Measurements from ENCODE around the gene CLEC11A. TPM values are rescaled to one million over a fixed set of nuclear protein-coding genes. Genes with fewer than 3 reads are reported as not detected.

The CLEC11A gene
- total and polyA plus RNA-seq, 2 of the 8 experiments (the other 6 are each of a cell fraction or from before 2014, with no cell fraction given): 4.3 to 17.4 TPM

- H3K18ac ChIP-seq (ENCODE audit: extremely low read depth, low read length): no peak overlapping the region
- no peak overlapping the region for H2AK5ac ChIP-seq (ENCODE audit: low read depth, low read length)
- no peak for DNase-seq (ENCODE audit: low read depth in 1 of 2, low spot score in 2 of 2)
- no peaks in the 10 kb centered on the region for H3K9me3 ChIP-seq (ENCODE audit: insufficient read depth in 2 of 2, low read depth in 1 of 2, low read length in 1 of 2)
- no peak overlapping the region for H2BK15ac ChIP-seq (ENCODE audit: low read length)
- no peak overlapping the region for H3K23ac ChIP-seq (ENCODE audit: insufficient read length)
- H2BK20ac ChIP-seq (ENCODE audit: low read length): no peak overlapping the region
- 0 out of 7 replicates have a peak, but pooled peaks cover 0 to under 1% (median 0%) of the 10 kb centered on the region in 4 experiments for H3K4me1 ChIP-seq (replicated peaks in 1 of 4; ENCODE audit: control insufficient read depth in 3 of 4, insufficient read depth in 4 of 4, low read length in 3 of 4)
- H3K14ac ChIP-seq (ENCODE audit: insufficient read length): no peak overlapping the region
- no peak overlapping the region for H4K5ac ChIP-seq (ENCODE audit: insufficient read length, low read depth, low read length)
- H3K4ac ChIP-seq (replicated peaks; ENCODE audit: insufficient read length, low read depth, low read length): no peak overlapping the region
- H2AFZ ChIP-seq (ENCODE audit: low read length): no peak overlapping the region
- no peak overlapping the region for H4K91ac ChIP-seq (replicated peaks; ENCODE audit: insufficient read length, low read length)
- H3K23me2 ChIP-seq (ENCODE audit: low read depth, low read length): no peaks in the 10 kb centered on the region
- ChIA-PET CTCF (ENCODE audit: partially characterized antibody) (interaction anchor here (2.4 kb wide), 1 partner anchor 208 kb away, joined by 11 read pairs; no protein-coding TSS in a partner anchor), POLR2A (ENCODE audit: partially characterized antibody) (no interaction called here)
- H4K20me1 ChIP-seq (replicated peaks in 1 of 2; ENCODE audit: control insufficient read depth in 1 of 2, insufficient read depth in 2 of 2, low read length in 2 of 2): no peaks in the 10 kb centered on the region
- H4K8ac ChIP-seq (ENCODE audit: extremely low read depth, insufficient read depth, low read length): no peak overlapping the region
- no peak overlapping the region for H3K9ac ChIP-seq (replicated peaks in 1 of 4; ENCODE audit: extremely low read depth in 1 of 4, low read depth in 3 of 4, low read length in 3 of 4)
- H3K36me3 ChIP-seq (ENCODE audit: control insufficient read depth in 2 of 4, insufficient read depth in 4 of 4, low read length in 3 of 4): no peaks in the 10 kb centered on the region
- no peak overlapping the region for H3K56ac ChIP-seq (replicated peaks; ENCODE audit: insufficient read length, low read depth, low read length)
- H3K79me1 ChIP-seq (ENCODE audit: low read depth, low read length): no peaks in the 10 kb centered on the region
- no peak overlapping the region for H2BK12ac ChIP-seq (ENCODE audit: low read depth, low read length)
- no peak overlapping the region for H3K4me3 ChIP-seq (ENCODE audit: extremely low read depth in 1 of 4, insufficient read depth in 2 of 4, low read depth in 3 of 4, low read length in 4 of 4)
- FAIRE-seq: no peak
- 87% methylated on average over 10 of the region's 10 CpGs; no CpG with 5 or more reads in 1 of the 2 experiments for WGBS, 2 experiments (ENCODE audit: extremely low coverage in 1 of 2, insufficient coverage in 1 of 2, insufficient read length in 1 of 2, insufficient replicate concordance in 2 of 2, low coverage in 1 of 2, low lambda C conversion rate in 2 of 2, missing lambda C conversion rate in 1 of 2)
- H3K79me2 ChIP-seq (ENCODE audit: control insufficient read depth in 1 of 2, insufficient read depth in 2 of 2, low read length in 2 of 2): no peaks in the 10 kb centered on the region
- 0 out of 7 replicates have a peak, but pooled peaks cover 0 to 2% (median 0%) of the 10 kb centered on the region in 4 experiments for H3K27me3 ChIP-seq (replicated peaks in 1 of 4; ENCODE audit: control insufficient read depth in 3 of 4, extremely low read depth in 1 of 4, insufficient read depth in 3 of 4, low read length in 3 of 4)
- H3K4me2 ChIP-seq (ENCODE audit: insufficient read depth in 1 of 2, low read depth in 2 of 2, low read length in 2 of 2): no peak overlapping the region
- TF ChIP-seq JUN (IDR thresholded peaks at IDR 0.05; ENCODE audit: low read depth, low read length) (no peak), CREB1 (IDR thresholded peaks at IDR 0.05) (no peak)
- no peak overlapping the region for H3K27ac ChIP-seq (ENCODE audit: low read depth, low read length)
- H2BK5ac ChIP-seq (ENCODE audit: low read depth, low read length): no peak overlapping the region
- H2BK120ac ChIP-seq (replicated peaks; ENCODE audit: low read depth, low read length): no peak overlapping the region
Observed at GRCh38 chr19:50745221-50745620, 22.1 kb downstream of the CLEC11A start.
